Endothelial cell of hepatic sinusoid (primary cell): ENCODE measurements around the gene RNF223.

Source experiments
- in situ Hi-C: cut with HindIII; loops from 2 replicates; pipeline ENCODE4 v1.10.0; 2017; ENCODE audit warnings: low sequenced_read_pairs

The RNF223 gene

DNA sequence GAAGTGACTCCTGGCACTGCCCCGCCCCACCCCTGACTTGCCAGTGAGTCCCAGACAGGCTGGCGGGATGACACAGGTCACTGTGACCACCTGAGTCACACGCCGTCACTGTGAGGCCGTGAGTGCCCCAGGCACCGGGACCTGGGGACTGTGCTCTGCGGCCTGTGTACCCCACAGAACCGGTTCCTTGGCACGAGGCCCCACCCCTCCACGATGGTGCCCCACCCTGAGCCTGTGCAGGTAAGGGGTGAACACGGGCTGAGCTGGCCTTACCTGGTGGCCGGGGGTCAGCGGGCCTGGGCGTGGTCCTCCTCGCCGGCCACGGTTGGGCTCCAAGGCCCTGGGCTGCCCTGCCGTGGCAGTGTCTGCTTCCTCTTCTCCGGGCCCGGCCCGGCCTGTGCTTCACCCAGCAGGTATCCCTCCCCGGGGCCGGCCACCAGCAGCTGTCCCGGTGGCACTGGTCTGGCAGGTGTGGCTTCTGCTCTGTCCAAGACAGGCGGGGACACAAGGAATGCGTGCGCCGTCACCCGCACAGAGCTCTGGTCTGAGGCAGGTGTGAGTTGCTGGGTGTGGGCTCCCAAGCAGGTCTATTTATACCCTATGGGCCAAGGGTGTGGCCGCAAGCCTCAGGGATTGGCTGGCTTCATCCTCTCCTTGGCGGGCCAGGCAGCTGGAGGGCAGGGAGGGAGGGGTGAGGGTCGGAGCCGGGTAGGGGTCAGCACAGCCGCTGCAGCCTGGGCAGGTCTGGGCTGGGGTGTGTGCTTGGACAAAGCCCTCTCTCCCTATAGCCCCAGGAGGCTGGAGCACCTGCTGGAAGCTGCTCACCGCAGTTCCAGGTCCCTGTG lies at the start of gene RNF223:
RNF223 (minus strand) TSS at position 564 of the 845 bp plus-strand sequence. CDS start 1,740 bp downstream, outside the sequence.
- in situ Hi-C loops = no loop called here

GRCh38 chr1:1122981-1123480 lies 48.9 kb upstream of the RNF223 start:
- in situ Hi-C loops = no loop called here

DNA sequence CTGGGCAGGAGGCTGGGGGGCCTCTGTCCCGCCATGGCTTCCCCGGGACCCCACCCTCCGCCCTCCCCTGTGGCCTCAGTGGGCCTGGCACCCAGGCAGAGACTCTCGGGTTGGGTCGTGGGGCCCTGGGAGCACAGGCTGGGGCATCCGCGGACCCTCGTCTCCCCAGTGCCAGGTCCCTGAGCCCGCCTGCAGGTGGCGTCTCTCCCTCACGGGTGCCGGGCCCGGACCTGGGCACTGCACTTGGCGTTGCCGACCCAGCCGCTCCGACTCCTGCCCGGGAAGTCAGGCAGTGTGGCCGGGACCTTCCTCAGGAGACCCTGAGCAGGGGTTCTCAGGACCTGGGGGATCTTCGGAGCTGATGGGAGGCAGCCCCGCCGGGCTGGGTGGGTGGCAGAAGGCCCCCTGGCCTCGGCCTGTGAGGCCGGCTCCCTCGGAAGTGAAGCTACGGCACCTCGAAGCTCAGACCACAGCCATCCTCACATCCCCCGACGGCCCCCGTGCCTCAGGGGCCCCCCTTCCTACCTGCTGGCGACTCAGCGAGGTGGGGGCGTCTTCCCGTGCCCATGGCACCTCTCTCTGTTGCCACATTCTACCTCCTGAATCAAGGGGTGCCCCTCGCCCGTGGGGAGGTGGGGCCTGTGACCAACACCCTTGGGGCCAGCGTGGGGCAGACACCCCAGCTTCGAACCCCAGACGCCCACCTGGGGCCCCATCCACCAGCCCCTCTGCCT lies 48.1 kb upstream of the RNF223 start:
- in situ Hi-C loops = no loop called here

- in situ Hi-C loops = no loop called here
Observed at GRCh38 chr1:1121611-1122077, 47.5 kb upstream of the RNF223 start.

DNA sequence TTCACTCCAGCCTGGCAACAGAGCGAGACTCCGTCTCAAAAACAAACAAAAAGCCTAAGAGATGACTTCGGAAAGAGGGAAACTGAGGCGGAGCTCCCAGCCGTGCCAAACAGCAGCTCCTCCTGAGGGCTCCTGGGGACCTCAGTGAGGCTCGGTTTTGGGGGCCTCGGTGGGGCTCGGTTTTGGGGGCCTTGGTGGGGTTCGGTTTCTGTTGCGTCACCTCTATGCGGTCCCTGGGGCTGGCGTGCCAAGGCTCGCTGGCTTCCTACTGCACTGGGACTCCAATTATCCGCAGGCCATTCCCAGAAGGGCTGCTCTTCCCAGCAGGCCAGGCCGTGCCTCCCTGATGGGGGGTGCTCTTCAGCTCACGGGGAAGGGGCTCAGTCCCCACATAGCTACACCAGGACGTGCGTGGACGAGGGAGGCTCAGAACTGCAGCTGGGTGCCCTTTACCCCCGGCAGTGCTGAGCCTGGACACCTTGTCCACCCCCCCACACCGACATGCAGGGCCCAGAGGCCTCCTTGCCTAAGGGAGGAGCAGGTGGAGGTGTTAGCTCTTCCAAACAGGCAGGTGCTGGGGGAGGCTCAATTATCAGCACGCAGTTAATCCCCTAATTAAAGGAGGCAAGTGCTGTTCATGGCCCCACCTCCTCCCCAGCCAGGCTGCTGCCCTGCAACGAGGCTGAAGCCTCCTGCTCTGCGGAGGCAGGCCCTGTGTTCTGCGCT lies 46.9 kb upstream of the RNF223 start:
- in situ Hi-C loops = no loop called here

DNA sequence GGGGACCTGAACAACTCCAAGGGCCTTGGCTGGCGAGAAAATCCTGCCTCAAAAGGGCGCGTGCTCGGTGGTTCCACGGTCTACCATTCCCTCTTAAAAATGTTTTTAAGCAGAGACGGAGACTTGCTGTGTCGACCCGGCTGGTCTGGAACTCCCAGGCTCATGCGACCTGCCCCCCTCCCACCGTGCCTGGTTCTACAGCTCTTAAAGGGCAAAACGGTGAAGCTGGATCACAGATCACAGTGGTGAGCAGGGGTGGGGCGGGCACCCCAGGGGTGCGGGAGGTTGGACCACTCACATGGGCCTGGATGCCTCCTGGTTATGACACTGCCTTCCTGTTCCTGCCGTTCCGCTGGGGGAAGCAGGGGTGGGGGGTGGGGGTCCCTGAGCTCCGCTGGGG lies 46.0 kb upstream of the RNF223 start:
- in situ Hi-C loops = no loop called here

DNA sequence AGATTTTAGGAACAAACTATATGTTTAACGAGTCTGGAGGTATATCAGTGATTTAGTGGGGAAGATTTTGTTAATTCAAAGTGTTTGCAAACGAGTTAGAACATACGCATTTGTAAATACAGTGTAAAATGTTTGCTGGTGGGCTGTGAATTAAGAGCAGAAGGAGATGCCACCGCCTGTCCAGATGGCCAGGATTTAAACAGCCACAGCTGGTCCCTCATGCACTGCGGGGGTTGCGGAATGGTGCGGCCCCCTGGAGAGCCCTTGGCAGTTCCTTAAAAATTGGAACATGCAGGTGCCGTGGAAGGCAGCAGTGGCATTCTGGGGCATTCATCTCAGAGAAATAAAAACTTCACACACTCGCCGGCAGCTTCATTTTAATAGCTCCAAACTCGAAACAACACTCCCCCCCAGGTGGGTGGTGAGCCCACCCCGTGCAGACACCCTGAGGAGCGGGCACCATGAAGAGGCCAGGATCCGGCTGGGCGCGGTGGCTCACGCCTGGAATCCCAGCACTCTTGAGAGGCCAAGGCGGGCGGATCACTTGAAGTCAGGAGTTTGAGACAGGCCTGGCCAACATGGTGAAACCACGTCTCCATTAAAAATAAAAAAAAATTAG lies 45.3 kb upstream of the RNF223 start:
- in situ Hi-C loops = no loop called here

DNA sequence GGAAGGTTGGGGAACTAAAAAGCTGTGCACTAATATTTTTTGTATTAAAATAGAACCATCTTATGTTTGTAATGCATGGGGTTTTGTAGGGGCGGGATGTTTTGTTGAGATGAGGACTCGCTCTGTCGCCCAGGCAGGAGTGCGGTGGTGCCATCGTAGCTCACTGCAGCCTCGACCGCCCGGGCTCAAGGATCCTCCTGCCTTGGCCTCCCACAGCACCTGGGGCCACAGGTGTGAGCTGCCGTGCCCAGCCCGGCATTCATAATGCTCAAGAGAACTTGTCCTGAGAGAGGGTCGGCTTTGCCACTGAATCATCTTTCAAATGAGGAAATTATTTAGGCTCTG lies 44.7 kb upstream of the RNF223 start:
- in situ Hi-C loops = no loop called here

DNA sequence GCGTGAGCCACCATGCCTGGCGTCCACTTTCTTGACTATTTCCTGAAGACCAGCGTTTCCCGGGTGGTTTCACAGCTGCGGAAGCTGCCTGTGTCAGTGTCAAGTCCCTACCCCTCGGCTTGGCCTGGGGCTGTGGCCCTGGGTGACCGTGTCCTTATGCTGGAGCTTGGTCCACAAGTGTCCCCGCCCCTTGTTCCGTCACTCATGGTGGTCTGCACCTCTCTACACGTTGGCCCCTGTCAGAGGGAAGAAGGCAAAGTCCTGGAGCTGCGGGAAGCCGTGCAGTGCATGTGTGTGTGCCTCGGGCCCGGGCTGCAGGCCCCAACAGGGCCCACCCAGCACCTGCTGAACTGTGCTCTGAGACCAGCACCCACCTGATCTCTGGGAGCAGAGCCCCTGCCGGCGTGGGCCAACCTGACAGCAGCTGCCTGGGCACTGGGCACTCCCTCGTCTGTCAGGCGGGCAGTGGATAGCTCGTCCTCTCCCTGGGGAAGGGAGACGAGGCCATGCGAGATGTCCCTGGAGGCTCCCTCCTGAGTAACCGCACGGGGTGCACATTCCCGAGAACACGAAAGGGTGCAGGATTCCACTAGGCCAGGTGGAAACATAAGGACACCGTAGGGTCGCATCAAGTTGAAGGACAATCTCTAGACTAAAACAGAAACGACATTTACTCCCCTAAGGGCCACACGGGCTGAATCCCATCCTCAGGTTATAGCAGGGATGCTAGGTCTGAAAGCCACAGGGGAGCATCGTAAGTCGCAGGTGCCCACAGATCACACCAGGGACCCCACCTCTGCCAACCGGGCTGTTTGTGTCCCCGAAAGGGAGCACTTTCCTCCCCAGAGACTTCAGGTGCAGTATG lies 44.1 kb upstream of the RNF223 start:
- in situ Hi-C loops = no loop called here

DNA sequence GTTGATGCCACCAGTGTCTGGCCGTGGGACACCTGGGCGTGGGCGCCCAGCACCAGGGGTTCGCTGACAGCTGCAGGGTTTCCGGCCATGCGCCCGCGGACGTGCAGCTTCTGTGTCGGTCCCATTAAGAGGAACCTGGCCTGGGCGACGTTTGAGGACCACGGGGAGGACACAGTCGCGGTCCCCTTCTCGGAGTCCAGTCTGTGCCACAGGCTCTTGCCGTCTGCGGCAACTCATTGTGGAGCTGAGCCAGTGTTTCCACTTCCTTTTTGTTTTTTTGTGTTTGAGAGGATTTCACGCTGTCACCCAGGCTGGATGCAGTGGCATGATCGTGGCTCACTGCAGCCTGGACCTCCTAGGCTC lies 43.3 kb upstream of the RNF223 start:
- in situ Hi-C loops = no loop called here

DNA sequence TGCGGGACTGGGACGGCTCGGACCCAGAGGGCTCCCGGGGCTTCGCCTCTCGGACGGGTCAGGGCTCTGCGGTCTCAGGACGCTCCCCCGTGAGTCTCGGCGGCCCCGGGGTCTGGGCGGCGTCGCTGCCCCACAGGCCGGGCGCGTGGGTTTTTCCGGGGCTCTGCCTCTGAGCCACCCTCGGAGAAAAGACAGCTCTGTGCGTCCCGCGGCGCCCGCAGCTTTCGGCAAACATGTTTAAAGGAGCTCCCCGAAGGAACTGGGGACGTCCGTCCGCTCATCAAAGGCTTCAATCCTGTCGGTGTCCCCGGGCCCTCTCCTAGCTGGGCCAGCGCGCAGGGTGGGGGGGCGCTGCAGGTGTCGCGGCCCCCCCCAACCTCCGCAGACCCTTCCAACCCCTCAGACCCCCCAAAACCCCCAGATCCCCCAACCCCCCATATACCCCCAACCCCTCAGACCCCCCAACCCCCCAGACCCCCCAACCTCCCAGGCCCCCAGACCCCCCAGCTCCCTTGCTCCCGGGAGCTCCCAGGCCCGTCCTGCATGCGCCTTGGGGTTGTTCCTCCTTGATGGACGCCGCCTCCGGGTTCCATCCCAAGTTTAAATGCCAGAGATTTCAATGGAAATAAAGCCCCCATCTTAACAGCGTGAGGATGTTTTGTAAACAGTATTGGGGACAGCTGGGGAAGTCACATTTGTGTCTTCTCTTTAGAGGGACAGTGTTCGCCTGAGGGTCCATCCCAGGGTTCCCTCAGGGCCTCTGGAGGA lies 42.8 kb upstream of the RNF223 start:
- in situ Hi-C loops = no loop called here

DNA sequence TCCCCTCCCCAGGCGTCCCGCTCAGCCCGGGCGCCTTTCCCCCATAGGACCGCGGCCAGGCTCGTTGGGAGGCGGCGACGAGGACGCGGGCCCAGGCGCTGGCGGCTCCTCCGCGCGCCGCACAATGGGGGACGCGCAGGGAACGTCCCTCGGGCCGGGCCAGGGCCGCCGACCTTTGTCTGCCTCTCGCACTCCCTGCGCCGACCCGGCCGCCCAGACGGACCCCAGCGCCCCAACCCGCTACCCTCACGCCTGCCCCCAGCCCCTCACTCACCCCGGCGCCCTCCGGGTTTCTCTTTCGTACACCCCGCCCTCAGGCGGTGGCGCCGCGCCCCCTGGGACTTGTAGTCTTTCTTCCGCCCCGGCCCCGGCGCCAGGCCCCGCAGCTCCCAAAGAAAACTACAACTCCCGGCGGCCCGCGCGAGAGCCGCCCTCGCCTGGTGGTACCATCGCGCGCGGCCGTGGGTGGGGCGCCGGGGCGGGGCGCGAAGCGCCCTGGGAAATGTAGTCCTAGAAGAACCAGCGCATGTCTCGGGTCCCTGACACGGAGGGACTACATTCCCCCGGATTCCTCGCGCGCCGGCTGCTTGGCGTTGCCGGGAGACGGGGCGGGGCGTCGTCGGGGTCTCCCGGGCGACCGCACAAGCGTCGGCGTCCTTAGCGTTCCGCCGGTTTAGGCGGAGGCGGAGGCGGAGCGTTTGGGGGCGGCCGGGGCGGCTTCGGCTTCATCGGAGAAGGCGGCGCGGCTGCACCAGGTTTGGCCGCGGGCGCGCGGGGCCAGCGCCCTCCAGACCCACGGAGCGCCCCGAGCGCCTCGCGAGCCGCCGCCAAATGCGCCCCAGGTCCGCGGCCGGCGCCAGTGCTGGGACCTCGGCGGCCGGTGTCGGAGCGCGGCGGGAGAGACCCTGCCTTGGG lies 41.9 kb upstream of the RNF223 start, which contains the start of gene C1orf159:
C1orf159 (minus strand) TSS at position 304 of the 915 bp plus-strand sequence. CDS start 24,546 bp downstream, outside the sequence.
- in situ Hi-C loops = no loop called here

DNA sequence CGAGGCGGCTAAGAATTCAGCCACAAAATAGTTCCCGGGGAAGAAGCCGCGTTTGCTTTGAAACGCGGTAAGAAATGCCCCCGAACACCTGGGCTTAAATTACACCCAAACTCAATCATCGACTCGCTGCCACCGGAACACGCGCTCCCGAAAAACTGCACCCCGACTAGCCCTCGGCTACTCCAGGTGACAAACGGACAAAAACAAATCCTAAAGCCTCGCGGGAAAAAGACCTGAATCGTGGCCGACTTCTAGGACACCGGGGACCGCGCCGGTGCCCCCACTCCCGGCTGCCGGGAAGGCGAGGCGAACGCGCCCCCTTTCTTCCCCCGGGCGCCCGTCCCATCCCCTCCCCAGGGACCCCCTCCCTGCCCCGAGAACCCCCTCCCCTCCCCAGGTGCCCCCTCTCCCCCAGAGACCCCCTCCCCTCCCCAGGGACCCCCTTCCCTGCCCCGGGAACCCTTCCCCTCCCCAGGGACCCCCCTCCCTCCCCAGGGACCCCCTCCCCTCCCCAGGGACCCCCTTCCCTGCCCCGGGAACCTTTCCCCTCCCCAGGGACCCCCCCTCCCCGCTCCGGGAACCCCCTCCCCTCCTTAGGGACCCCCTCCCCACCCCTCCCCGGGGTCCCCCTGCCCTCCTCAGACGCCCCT lies 41.2 kb upstream of the RNF223 start:
- in situ Hi-C loops = no loop called here

- in situ Hi-C loops = loop anchor here (5.0 kb wide), 1 partner anchor 258 kb away; no protein-coding TSS in a partner anchor
Observed at GRCh38 chr1:1114431-1114830, 40.3 kb upstream of the RNF223 start.

DNA sequence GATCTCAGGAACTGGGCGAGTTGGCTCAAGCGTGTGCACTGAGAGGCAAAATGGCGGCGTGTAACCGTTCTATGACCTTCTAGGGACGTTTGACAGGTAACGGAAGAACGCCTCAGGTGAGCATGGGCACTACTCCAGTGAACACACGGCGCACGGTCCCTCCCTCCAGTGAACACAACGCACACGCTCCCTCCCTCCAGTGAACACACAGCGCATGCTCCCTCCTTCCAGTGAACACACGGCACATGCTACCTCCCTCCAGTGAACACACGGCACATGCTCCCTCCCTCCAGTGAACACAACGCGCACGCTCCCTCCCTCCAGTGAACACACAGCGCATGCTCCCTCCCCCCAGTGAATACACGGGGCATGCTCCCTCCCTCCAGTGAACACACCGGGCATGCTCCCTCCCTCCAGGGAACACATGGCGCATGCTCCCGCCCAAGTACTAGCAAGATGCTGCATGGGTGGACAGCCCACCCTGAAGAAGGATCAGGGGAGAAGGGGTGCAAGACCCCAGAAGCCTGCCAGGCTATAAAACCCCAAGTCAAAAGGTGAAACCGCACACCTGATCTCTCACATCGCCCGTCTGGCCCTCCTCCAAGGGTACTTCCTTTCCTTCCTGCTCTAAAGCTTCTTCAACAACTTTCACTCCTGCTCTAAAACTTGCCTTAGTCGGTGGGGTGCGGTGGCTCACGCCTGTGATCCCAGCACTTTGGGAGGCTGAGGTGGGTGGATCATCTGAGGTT lies 38.3 kb upstream of the RNF223 start:
- in situ Hi-C loops = loop anchor here (5.0 kb wide), 1 partner anchor 260 kb away; no protein-coding TSS in a partner anchor

- in situ Hi-C loops = loop anchor here (5.0 kb wide), 1 partner anchor 261 kb away; no protein-coding TSS in a partner anchor
Observed at GRCh38 chr1:1111516-1112236, 37.6 kb upstream of the RNF223 start.
